WERI-Rb-1 (cell line): Measurements from ENCODE around the gene VRK2.

Experiments used
- DNase-seq: peaks from one replicate; pipeline ENCODE4 v3.0.0-alpha.2; 2020
- H3K27ac ChIP-seq: fragments of 250-450 bp; sonication (Bioruptor Pico); 2 replicates; pipeline ENCODE4 v1.5.1; 2020; ENCODE audit warnings: mild to moderate bottlenecking, moderate library complexity
- H3K27me3 ChIP-seq: fragments of 250-450 bp; sonication (Bioruptor Pico); 2 replicates; pipeline ENCODE4 v1.5.1; 2021; ENCODE audit warnings: mild to moderate bottlenecking, low read depth, moderate library complexity; ENCODE audit not compliant: insufficient read depth, severe bottlenecking
- H3K36me3 ChIP-seq: fragments of 250-450 bp; sonication (Bioruptor Pico); 2 replicates; pipeline ENCODE4 v1.5.1; 2020; ENCODE audit warnings: mild to moderate bottlenecking, moderate library complexity
- H3K4me3 ChIP-seq: 2 replicates; pipeline ENCODE4 v1.5.1; 2011; ENCODE audit warnings: low read depth, mild to moderate bottlenecking, control low read depth, low read length
- H3K9me3 ChIP-seq: fragments of 250-450 bp; sonication (Bioruptor Pico); 2 replicates; pipeline ENCODE4 v1.5.1; 2021; ENCODE audit warnings: mild to moderate bottlenecking, moderate library complexity; ENCODE audit not compliant: severe bottlenecking
- TF ChIP-seq, protein P1 (sequence below): IDR thresholded peaks from 2 replicates; pipeline ENCODE4 v1.5.1; 2011; ENCODE audit warnings: low read depth, mild to moderate bottlenecking, control low read depth, inconsistent platforms, low read length

VRK2 gene

DNA sequence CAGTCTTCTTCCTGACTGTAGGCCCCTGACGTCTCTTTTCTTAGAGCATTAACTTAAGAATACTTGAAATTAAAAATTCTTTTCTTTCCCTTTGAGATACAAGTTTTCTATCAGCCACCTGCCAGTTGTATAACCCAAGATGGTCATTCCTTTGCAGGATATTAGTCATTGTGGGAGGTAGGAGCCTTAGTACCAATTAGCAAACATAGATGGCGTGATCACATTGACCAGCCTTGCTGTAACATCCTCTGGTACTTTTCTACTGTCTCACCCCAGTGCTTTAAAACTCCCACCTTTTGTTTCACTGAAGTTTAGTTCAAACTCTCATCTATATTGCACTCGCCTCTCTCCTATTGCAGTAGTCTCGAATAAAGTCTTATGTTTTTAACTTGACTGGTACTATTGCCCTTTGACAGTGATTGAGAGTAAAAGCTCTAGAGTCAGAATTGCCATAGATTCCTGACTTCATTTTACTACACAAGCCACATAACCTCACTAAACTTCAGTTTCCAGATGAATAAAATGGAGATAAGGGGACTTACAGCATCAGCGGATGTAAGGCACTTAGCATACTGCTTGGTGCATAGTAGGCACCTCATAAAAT is 74.1 kb downstream of the VRK2 start:
- DNase-seq: no peak
- TF ChIP-seq, protein P1, sequence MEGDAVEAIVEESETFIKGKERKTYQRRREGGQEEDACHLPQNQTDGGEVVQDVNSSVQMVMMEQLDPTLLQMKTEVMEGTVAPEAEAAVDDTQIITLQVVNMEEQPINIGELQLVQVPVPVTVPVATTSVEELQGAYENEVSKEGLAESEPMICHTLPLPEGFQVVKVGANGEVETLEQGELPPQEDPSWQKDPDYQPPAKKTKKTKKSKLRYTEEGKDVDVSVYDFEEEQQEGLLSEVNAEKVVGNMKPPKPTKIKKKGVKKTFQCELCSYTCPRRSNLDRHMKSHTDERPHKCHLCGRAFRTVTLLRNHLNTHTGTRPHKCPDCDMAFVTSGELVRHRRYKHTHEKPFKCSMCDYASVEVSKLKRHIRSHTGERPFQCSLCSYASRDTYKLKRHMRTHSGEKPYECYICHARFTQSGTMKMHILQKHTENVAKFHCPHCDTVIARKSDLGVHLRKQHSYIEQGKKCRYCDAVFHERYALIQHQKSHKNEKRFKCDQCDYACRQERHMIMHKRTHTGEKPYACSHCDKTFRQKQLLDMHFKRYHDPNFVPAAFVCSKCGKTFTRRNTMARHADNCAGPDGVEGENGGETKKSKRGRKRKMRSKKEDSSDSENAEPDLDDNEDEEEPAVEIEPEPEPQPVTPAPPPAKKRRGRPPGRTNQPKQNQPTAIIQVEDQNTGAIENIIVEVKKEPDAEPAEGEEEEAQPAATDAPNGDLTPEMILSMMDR: no peak
- no peaks in the 10 kb centered on the region for H3K36me3 ChIP-seq
- no peaks in the 10 kb centered on the region for H3K27me3 ChIP-seq
- no peaks in the 10 kb centered on the region for H3K9me3 ChIP-seq
- no peak overlapping the region for H3K27ac ChIP-seq
- H3K4me3 ChIP-seq: no peak overlapping the region

DNA sequence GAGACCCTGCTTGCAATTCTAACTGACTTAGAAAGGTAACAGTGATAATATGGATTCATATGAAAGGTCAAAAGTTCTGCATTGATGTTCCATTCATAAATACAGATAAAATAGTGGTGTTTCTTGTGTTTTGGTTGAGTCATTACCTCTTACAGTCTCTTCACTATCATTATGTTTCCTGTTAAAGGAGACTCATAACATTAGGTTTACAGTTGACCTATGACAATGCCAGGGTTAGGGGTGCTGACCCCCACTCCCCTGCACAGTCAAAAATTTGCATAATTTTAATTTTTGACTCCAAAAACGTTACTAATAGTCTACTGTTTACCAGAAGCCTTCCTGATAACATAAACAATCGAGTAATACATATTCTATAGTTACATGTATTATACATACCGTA is 75.4 kb downstream of the VRK2 start:
- Histone ChIP-seq H3K36me3 (no peaks in the 10 kb centered on the region), H3K27me3 (no peaks in the 10 kb centered on the region), H3K9me3 (no peaks in the 10 kb centered on the region), H3K27ac (no peak overlapping the region), H3K4me3 (no peak overlapping the region)
- TF ChIP-seq, protein P1: no peak
- DNase-seq: no peak

DNA sequence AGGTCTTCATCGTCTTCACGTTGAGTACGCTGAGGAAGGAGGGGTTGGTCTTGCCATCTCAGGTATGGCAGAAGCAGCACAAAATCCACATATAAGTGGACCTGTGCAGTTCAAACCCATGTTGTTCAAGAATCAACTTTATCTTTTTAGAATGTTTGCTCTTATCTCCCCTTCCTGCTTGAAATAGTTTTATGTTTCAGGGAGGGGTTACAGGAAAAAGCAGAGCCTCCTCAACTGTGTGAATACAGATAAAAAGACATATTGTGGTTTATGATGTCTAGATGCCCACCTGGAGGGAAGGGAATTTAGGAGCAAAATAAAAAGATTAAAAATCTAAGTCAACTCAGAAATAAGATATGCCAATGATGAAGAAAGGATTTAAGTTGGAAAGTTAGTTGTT is 75.9 kb downstream of the VRK2 start:
- TF ChIP-seq, protein P1: no peak
- Histone ChIP-seq H3K27me3 (no peaks in the 10 kb centered on the region), H3K9me3 (no peaks in the 10 kb centered on the region), H3K27ac (no peak overlapping the region), H3K36me3 (no peaks in the 10 kb centered on the region), H3K4me3 (no peak overlapping the region)
- DNase-seq: no peak

DNA sequence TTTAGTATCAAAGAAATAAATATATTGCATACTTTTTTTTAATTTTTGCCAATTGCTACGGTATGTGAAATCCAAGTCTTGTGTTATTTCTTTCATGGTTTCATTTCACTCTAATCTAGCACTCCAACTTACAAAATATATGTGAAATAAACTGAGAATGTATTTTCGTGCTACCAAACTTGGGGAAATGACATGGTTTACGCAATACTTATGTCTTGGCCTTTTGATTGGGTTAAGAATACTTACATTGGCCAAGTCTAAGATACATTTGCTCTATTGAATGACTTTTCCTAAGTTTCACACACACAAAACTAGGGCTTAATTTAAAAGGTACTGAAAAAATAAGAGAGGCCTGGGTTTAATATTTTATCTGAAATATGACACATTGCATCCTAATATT is 80.5 kb downstream of the VRK2 start:
- H3K36me3 ChIP-seq: no peaks in the 10 kb centered on the region
- TF ChIP-seq, protein P1: no peak
- no peaks in the 10 kb centered on the region for H3K9me3 ChIP-seq
- no peak overlapping the region for H3K4me3 ChIP-seq
- no peak overlapping the region for H3K27ac ChIP-seq
- H3K27me3 ChIP-seq: no peaks in the 10 kb centered on the region
- DNase-seq: no peak

DNA sequence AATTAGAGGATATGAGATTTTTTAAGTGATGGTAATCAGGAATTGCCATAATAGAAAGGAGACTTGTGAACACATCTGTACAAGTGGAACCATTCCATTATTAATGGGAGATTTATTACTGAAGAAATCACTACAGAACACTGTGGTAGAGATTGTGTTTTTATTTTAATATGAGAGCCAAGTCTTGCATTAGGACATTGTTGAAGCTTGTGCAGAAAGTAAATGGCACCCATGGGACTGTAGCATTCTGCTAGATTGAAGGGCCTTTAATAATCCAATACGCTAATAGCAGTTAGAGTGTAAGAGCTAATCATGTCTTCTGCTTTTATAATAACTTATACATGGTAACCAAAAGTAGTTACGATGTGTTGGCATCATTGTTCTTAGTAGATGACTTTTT is 83.6 kb downstream of the VRK2 start:
- TF ChIP-seq, protein P1: no peak
- Histone ChIP-seq H3K36me3 (no peaks in the 10 kb centered on the region), H3K27me3 (no peaks in the 10 kb centered on the region), H3K9me3 (no peaks in the 10 kb centered on the region), H3K4me3 (no peak overlapping the region), H3K27ac (no peak overlapping the region)
- no peak for DNase-seq
